Measurements from ENCODE around the gene SEMA3E.
"Not testable (repeated sequence)": the region's sequence is repeated elsewhere in the genome, so short reads cannot be mapped to it uniquely, and the experiment has no call there.

The SEMA3E gene

DNA sequence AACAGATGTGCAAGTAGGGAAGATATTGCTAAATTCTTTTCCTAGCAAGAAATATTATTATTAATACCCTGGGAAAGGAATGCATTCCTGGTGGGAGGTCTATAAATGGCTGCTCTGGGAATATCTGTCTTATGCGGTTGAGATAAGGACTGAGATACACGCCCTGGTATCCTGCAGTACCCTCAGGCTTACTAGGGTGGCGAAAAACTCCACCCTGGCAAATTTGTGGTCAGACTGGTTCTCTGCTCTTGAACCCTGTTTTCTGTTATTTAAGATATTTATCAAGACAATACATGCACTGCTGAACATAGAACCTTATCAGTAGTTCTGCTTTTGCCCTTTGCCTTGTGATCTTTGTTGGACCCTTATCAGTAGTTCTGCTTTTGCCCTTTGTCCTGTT lies 96.4 kb downstream of the SEMA3E start:
- DNase-seq: not testable (repeated sequence)

DNA sequence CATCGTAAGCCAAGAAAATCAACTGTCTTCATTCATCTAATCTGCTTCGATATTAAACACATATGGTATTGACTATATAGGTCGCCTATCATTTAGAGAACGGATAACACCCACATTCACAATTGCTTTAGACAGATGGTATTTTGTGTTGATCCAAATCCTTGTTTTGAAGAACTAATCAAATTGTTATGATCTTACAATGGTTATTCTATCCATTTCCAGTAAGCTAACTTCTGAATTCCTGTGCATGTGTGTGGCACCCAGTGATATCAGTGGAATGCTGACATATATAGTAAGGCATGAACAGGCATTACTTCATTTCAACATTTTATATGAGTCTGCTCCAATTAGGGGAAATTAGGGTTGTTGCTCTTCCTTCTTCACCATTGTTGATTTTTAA lies 98.8 kb downstream of the SEMA3E start:
- DNase-seq: no peak

DNA sequence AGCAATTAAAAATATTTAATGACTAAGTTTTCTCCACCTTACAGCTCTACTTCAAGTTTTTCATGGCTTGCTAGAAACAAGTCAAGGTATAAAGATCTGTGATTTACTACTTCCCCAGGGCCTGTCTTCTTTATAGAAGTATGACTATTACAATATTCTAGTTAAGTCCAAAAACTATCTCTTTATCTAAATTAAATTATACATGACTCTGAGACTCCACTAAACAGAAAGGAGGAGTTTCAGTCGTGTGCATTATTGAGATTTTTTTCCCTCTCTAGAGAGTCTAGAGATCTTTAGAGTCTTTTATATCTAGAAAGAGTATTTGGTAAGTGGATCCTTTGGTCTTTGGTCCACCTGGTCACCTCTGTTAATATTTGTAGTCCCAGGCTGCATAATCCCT lies 100.7 kb downstream of the SEMA3E start:
- DNase-seq: no peak

- DNase-seq: no peak
These were observed 101.4 kb downstream of the SEMA3E start for GRCh38 chr7:83547526-83547925.

DNA sequence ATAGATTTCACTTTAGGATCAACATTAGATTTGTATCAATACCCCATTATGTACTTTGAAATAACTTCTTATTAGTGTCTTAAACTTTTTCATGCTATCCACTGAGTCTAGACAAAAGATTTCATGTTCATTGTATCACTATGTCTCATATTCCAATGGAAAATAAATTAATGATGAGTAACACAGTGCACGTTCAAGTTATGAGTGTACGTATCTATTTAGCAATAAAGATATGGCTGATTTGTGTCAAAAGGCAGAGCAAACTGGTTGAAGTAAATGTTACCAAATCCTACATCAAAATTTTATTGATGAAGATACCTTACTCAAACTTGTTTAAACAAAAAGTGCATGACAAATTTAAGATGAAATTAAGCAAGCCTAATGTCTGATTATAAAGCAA lies 102.4 kb downstream of the SEMA3E start:
- no peak for DNase-seq

- no peak for DNase-seq
These were observed 107.6 kb downstream of the SEMA3E start for GRCh38 chr7:83541187-83541960.

GRCh38 chr7:83534488-83534887 lies 114.5 kb downstream of the SEMA3E start:
- no peak for DNase-seq

GRCh38 chr7:83532219-83532618 lies 116.7 kb downstream of the SEMA3E start:
- no peak for DNase-seq

DNA sequence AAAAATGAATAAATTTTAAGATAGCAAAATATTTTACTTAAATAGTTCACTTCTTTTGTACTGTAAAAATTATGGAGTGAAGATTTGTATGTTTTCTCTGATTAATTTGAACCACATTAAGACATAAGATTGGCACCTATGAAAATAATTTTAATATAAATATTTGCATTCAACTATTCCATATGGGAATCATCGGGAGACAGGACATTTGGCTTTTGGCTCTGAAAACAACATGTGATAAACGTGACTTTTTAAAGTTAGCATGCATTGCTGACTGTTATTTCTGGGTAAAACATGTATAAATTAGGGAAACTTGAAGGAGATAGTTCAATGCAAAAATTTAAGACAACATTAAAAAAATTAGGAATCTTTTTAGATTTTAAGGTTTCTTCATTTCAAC lies 117.2 kb downstream of the SEMA3E start:
- no peak for DNase-seq

DNA sequence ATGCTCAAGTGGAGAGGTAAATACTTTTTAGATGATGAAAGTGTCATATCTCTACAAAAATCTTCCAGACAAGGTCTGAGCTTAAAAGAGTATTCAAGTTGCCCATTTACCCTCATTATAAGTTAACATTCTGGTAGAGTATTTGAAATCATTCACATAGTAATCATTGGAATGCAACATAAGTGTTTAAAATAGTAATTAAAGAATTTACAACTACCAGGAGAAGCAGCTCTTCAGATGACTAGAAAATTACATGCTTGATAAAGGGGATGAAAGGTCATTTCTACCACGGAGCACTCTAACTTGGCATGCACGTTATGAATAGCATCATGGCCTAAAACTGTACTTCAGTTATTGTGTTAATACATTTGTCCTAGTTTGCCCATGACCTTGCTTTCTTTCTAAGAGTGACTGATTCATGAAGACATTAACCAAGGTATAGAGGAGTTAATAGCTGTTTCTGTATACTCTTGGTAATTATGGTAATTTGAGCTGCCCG lies 120.0 kb downstream of the SEMA3E start:
- no peak for DNase-seq

- no peak for DNase-seq
These were observed 124.5 kb downstream of the SEMA3E start for GRCh38 chr7:83524277-83525075.

- no peak for DNase-seq
These were observed 128.2 kb downstream of the SEMA3E start for GRCh38 chr7:83520726-83521125.

DNA sequence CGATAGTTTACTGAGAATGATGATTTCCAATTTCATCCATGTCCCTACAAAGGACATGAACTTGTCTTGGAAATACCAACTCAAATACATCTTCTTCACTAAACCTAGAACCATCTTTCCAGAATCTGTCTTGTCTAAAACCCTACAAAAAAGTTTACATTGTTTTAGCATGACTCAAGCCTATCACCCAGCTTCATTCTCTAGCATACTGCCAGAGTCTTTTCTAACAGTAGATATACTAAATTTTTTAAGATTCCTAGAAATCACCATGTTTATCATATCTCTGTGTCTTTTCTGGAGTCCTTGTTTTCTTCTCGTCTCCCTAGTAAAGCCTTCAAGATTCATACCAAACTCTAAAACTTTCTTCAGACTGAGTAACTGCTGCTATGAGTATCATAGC lies 129.7 kb downstream of the SEMA3E start:
- no peak for DNase-seq

GRCh38 chr7:83517035-83517700 lies 131.8 kb downstream of the SEMA3E start:
- DNase-seq: no peak

GRCh38 chr7:83514977-83515376 lies 134.0 kb downstream of the SEMA3E start:
- DNase-seq: no peak

DNA sequence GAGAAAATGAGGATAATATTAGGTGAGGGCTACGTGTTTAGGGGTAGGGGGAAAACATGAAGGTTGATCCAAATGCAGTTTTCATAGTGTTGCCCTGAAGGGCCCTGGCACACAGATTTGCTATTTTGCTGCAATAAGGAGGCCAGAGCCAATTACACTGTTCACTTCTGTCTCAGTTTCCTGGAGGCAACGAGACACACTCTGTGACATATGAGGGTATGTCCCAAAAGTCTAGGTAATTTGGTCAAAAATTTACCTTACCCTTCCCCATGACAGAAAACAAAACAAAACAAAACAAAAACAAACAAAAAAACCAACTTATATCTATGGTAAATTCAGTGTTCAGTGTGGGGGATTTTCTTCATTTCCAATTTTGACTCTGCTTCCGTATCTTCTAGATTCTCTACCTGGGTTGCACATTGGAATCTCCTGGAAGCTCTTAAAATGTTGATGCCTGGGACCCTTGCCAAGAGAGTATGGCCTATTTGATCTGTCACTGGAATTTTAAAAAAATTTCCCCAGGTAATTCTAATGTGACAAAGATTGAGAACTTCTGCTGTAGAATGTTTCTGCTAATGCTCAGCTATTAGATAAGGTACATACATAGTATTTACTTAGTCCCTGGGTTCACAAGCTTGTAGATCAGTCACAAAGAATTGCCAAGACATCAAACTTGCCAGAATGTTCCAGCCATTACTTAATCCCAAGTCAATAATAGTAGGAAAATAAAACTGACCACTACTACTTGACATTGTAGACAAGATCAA lies 139.5 kb downstream of the SEMA3E start:
- DNase-seq: no peak

- DNase-seq: no peak
These were observed 144.6 kb downstream of the SEMA3E start for GRCh38 chr7:83504330-83504729.

- no peak for DNase-seq
These were observed 146.3 kb downstream of the SEMA3E start for GRCh38 chr7:83502636-83503035.

DNA sequence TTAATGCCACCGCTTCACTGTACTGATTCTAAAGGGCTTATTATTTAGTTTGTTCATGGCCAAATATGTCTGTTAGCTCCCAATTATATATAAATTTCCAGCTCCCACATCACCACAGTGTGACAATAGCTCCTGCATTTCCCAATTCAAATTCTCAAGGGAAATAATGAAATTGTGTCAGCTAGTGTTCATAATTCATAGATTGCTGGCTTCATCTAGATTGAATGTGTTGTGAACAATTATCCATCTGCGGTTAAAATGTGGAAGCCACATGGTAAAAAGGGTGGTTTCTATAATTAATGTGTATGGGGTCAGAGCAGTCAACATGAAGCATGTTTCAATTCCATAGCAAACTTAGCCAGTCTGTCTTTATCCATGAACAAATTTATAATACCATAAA lies 154.3 kb downstream of the SEMA3E start:
- DNase-seq: no peak

GRCh38 chr7:83492802-83493201 lies 156.1 kb downstream of the SEMA3E start:
- DNase-seq: no peak

DNA sequence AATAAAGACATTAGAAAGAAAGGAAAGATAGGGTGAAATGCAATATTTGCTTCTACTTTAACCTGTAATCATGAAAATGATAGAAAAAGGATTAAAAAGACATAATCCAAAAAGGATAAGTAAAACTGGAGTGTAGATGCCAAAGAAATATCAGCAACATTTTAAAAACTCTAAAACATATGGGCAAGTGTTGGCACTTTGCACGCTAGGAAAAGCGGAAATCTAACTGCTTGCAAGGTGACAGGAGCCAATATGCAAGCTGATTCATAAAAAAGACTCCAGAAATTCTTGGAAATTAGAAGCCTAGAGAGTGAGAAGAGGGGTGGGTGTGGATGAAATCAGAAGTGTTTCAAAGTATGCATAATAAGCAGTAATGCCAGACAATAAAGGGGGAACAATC lies 161.1 kb downstream of the SEMA3E start:
- no peak for DNase-seq

DNA sequence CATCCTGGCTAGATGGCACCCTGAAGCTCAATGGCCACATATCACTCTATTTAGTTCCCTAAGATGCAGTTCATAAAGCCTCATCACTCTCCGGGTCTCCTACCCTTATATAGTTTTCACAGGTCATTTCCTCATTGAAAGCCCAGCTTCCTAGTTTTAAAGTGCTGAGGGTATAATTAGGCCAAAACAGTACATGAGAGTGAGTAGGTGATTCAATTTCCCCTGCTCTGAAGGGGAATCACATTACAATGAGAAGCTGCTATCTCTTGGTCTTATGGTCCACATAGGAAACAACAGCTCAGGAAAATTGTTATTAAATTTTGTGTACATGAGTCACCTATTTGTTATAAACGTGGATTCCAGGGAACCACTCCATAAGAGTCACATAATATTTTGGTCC lies 162.0 kb downstream of the SEMA3E start:
- DNase-seq: no peak

DNA sequence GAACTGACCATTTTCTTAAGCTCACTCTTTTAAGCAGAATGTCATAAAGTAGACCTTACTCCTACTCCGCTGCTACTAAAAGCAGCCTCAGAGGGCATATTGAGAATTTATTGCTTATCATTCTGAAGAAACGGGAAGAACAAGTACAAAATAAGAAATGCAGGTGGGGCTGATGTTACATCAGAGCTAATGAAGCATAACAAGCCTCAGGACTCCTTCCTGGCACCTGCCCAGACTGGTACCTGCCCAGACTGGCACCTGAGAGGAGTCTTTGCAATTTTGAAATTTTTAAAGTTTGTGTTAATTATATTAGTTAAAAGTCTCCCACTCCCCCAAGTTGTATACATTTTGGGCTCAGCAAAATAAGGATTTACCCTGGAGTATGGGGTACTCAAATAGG lies 162.4 kb downstream of the SEMA3E start:
- DNase-seq: no peak
